NCI-H82 treated with DMSO at 0.1 percent for 48 hours (cell line): ENCODE results near the gene UBAC1.
A peak's percentile ranks its signal among the peaks of the same experiment; 100 is the strongest.
"Not testable (repeated sequence)": the region's sequence is repeated elsewhere in the genome, so short reads cannot be mapped to it uniquely, and the experiment has no call there.

Experiments used
- DNase-seq: peaks from one replicate; lab custom pipeline; 2025; ENCODE audit not compliant: unreplicated experiment; lab: John Stamatoyannopoulos, UW

Gene UBAC1

GRCh38 chr9:135902655-135903357 lies 58.4 kb downstream of the UBAC1 start:
- no peak for DNase-seq

GRCh38 chr9:135901826-135902225 lies 59.3 kb downstream of the UBAC1 start:
- DNase-seq = peak; percentile 38

GRCh38 chr9:135901031-135901758 lies 60.0 kb downstream of the UBAC1 start:
- no peak for DNase-seq

- DNase-seq = no peak
Observed at GRCh38 chr9:135898634-135899407, 62.4 kb downstream of the UBAC1 start.

GRCh38 chr9:135896626-135897025 lies 64.5 kb downstream of the UBAC1 start:
- no peak for DNase-seq

GRCh38 chr9:135896205-135896604 lies 65.0 kb downstream of the UBAC1 start:
- DNase-seq = no peak

- DNase-seq = no peak
Observed at GRCh38 chr9:135895202-135895848, 65.8 kb downstream of the UBAC1 start.

- no peak for DNase-seq
Observed at GRCh38 chr9:135893104-135893503, 68.1 kb downstream of the UBAC1 start.

- DNase-seq = not testable (repeated sequence)
Observed at GRCh38 chr9:135892327-135892726, 68.8 kb downstream of the UBAC1 start.

GRCh38 chr9:135891027-135891631 lies 70.0 kb downstream of the UBAC1 start:
- DNase-seq = no peak

- DNase-seq = no peak
Observed at GRCh38 chr9:135890190-135891026, 70.8 kb downstream of the UBAC1 start.

GRCh38 chr9:135889564-135890189 lies 71.5 kb downstream of the UBAC1 start:
- no peak for DNase-seq

GRCh38 chr9:135888766-135889394 lies 72.3 kb downstream of the UBAC1 start:
- DNase-seq = no peak

- DNase-seq = no peak
Observed at GRCh38 chr9:135888126-135888765, 72.9 kb downstream of the UBAC1 start.

GRCh38 chr9:135887585-135888050 lies 73.6 kb downstream of the UBAC1 start:
- no peak for DNase-seq

GRCh38 chr9:135887021-135887507 lies 74.1 kb downstream of the UBAC1 start:
- DNase-seq = no peak

- no peak for DNase-seq
Observed at GRCh38 chr9:135886147-135886981, 74.8 kb downstream of the UBAC1 start.
